K562 (cell line): ENCODE measurements around the gene GATM.

Source experiments
- CBFB ChIP-seq: sonication (generic); formaldehyde crosslinking; IDR thresholded peaks from 2 replicates; pipeline ENCODE4 v1.4.0; 2020; ENCODE audit warnings: mild to moderate bottlenecking, missing genetic modification reagents
- HNRNPH1 ChIP-seq: fragments of 200-400 bp; formaldehyde crosslinking; optimal IDR thresholded peaks from 2 replicates; pipeline ENCODE3; 2017; ENCODE audit warnings: low read depth, mild to moderate bottlenecking, low read length, moderate library complexity
- KAT7 ChIP-seq: sonication (generic); formaldehyde crosslinking; IDR thresholded peaks from 2 replicates; pipeline ENCODE4 v1.8.0; 2022; ENCODE audit warnings: missing genetic modification reagents, mild to moderate bottlenecking, borderline replicate concordance
- SMC3 ChIP-seq: conservative IDR thresholded peaks from 2 replicates; pipeline ENCODE4 v1.6.1; 2011; ENCODE audit warnings: low read depth, low read length, improper control_type of control experiment; ENCODE audit not compliant: insufficient read depth
- SREBF1 ChIP-seq: fragments of 150-350 bp; IDR thresholded peaks from 2 replicates; pipeline ENCODE4 v1.6.1; 2014; ENCODE audit warnings: antibody characterized with exemption, low read depth, low read length, borderline replicate concordance
- XRCC4 ChIP-seq: IDR thresholded peaks from one replicate; pipeline ENCODE4 v1.6.1; 2011; ENCODE audit not compliant: insufficient read depth, insufficient read length; ENCODE audit errors: extremely low read depth
- TF ChIP-seq, protein P1 (sequence below), 2 experiments: fragments of 450-650 bp; formaldehyde crosslinking in 1 of 2; IDR thresholded peaks; 2 replicates each; pipeline versions ENCODE4 v1.4.0 to v1.6.1; 2014 to 2020; ENCODE audit warnings: mild to moderate bottlenecking in 2 of 2, borderline replicate concordance in 1 of 2, low read depth in 1 of 2
- TF ChIP-seq, protein P2 (sequence below), 3 experiments: IDR thresholded peaks in 2 of 3; conservative IDR thresholded peaks in 1 of 3; 2 replicates each; pipeline ENCODE4 v1.5.1; 2011 to 2012; ENCODE audit warnings: low read length in 3 of 3, mild to moderate bottlenecking in 3 of 3, control low read depth in 2 of 3, improper control_type of control experiment in 1 of 3, inconsistent platforms in 1 of 3, low read depth in 1 of 3, mixed read lengths in 1 of 3, moderate library complexity in 1 of 3; ENCODE audit not compliant: insufficient read depth in 2 of 3

DNA sequence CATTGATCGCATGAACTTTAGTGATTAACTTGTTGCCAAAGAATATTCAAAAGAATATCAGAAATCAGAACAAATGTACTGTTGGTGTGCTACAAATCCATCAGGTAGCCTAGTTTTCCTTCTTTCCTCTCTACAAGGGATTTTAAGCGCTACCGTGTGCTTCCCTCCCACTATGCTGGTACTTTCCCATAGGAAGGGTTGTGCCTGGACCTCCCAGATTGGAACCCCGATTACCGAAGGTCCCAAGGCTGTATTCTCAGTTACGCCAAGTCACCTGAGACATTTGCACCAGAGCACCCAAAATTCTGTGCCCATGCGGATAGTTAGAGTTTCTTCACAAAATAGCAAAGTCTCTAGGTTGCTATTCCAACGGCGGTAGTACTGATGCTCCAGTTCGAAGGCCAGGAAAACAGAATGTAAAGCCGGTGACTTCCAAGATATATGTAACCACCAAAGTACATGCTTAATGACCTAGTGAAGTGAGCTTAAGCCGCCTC, 23.4 kb upstream of the GATM start:
- TF ChIP-seq, protein P1, sequence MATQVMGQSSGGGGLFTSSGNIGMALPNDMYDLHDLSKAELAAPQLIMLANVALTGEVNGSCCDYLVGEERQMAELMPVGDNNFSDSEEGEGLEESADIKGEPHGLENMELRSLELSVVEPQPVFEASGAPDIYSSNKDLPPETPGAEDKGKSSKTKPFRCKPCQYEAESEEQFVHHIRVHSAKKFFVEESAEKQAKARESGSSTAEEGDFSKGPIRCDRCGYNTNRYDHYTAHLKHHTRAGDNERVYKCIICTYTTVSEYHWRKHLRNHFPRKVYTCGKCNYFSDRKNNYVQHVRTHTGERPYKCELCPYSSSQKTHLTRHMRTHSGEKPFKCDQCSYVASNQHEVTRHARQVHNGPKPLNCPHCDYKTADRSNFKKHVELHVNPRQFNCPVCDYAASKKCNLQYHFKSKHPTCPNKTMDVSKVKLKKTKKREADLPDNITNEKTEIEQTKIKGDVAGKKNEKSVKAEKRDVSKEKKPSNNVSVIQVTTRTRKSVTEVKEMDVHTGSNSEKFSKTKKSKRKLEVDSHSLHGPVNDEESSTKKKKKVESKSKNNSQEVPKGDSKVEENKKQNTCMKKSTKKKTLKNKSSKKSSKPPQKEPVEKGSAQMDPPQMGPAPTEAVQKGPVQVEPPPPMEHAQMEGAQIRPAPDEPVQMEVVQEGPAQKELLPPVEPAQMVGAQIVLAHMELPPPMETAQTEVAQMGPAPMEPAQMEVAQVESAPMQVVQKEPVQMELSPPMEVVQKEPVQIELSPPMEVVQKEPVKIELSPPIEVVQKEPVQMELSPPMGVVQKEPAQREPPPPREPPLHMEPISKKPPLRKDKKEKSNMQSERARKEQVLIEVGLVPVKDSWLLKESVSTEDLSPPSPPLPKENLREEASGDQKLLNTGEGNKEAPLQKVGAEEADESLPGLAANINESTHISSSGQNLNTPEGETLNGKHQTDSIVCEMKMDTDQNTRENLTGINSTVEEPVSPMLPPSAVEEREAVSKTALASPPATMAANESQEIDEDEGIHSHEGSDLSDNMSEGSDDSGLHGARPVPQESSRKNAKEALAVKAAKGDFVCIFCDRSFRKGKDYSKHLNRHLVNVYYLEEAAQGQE (IDR thresholded peaks at IDR 0.05; ENCODE audit: borderline replicate concordance) = no peak
- TF ChIP-seq, protein P1 (CRISPR knock-in tag; IDR thresholded peaks at IDR 0.05; ENCODE audit: low read depth) = no peak
- TF ChIP-seq KAT7 (CRISPR knock-in tag) = no peak; the same call in 1 of the 2 replicates
- no peak for TF ChIP-seq CBFB
- no peak for TF ChIP-seq XRCC4
- TF ChIP-seq, protein P2, sequence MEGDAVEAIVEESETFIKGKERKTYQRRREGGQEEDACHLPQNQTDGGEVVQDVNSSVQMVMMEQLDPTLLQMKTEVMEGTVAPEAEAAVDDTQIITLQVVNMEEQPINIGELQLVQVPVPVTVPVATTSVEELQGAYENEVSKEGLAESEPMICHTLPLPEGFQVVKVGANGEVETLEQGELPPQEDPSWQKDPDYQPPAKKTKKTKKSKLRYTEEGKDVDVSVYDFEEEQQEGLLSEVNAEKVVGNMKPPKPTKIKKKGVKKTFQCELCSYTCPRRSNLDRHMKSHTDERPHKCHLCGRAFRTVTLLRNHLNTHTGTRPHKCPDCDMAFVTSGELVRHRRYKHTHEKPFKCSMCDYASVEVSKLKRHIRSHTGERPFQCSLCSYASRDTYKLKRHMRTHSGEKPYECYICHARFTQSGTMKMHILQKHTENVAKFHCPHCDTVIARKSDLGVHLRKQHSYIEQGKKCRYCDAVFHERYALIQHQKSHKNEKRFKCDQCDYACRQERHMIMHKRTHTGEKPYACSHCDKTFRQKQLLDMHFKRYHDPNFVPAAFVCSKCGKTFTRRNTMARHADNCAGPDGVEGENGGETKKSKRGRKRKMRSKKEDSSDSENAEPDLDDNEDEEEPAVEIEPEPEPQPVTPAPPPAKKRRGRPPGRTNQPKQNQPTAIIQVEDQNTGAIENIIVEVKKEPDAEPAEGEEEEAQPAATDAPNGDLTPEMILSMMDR (IDR thresholded peaks at IDR 0.05 in 2 of 3, conservative IDR thresholded peaks at IDR 0.05 in 1 of 3; ENCODE audit: insufficient read depth in 2 of 3, low read depth in 1 of 3, low read length in 3 of 3) = no peak
- TF ChIP-seq HNRNPH1 = no peak
- no peak for TF ChIP-seq SMC3
- TF ChIP-seq SREBF1 = no peak
